CD4-positive, alpha-beta T cell treated with Interleukin-2 at 100 ng/mL for 4 hours (primary cell): ENCODE measurements around the gene PSMD14.

Experiments
- DNase-seq: peaks from one replicate; pipeline ENCODE4 v3.0.0-alpha.2; 2020; ENCODE audit warnings: low spot score

Gene PSMD14

GRCh38 chr2:161420406-161421074, 112.3 kb downstream of the PSMD14 start:
- DNase-seq, result no peak

- no peak for DNase-seq
These were observed 113.5 kb downstream of the PSMD14 start for GRCh38 chr2:161421686-161422085.

GRCh38 chr2:161422816-161423403, 114.7 kb downstream of the PSMD14 start:
- DNase-seq, result no peak

GRCh38 chr2:161423421-161424393, 115.5 kb downstream of the PSMD14 start:
- no peak for DNase-seq

GRCh38 chr2:161424394-161424769, 116.2 kb downstream of the PSMD14 start:
- no peak for DNase-seq

- DNase-seq, result no peak
These were observed 116.9 kb downstream of the PSMD14 start for GRCh38 chr2:161424891-161425727.

GRCh38 chr2:161425728-161426454, 117.7 kb downstream of the PSMD14 start:
- DNase-seq, result no peak

- no peak for DNase-seq
These were observed 118.3 kb downstream of the PSMD14 start for GRCh38 chr2:161426455-161426921.

- DNase-seq, result no peak
These were observed 118.9 kb downstream of the PSMD14 start for GRCh38 chr2:161426922-161427663.

- no peak for DNase-seq
These were observed 119.7 kb downstream of the PSMD14 start for GRCh38 chr2:161427664-161428587.

- no peak for DNase-seq
These were observed 122.2 kb downstream of the PSMD14 start for GRCh38 chr2:161430386-161430785.

- DNase-seq, result no peak
These were observed 123.9 kb downstream of the PSMD14 start for GRCh38 chr2:161432107-161432506.

GRCh38 chr2:161434118-161434517, 125.9 kb downstream of the PSMD14 start:
- DNase-seq, result no peak

- DNase-seq, result no peak
These were observed 128.2 kb downstream of the PSMD14 start for GRCh38 chr2:161436411-161436810.

GRCh38 chr2:161438598-161438997, 130.4 kb downstream of the PSMD14 start:
- DNase-seq, result no peak

- no peak for DNase-seq
These were observed 136.9 kb downstream of the PSMD14 start for GRCh38 chr2:161445097-161445496.

- DNase-seq, result no peak
These were observed 140.2 kb downstream of the PSMD14 start for GRCh38 chr2:161448431-161448830.
